Tibial nerve (tissue), 4 donors: ENCODE data around the gene EIF3L. TPM values are rescaled to one million over a fixed set of nuclear protein-coding genes. Genes with fewer than 3 reads are reported as not detected.

Experiments used
- DNase-seq, 2 donors: peaks; one replicate each; pipeline ENCODE4 v3.0.0-alpha.2; 2019; ENCODE audit warnings: low spot score in 2 of 2
- H3K27ac ChIP-seq, 4 donors: fragments of 200-600 bp; sonication (generic) in 3 of 4; one replicate each; pipeline ENCODE4 v1.5.1; 2017 to 2019; ENCODE audit warnings: mild to moderate bottlenecking in 1 of 4
- H3K27me3 ChIP-seq, 2 donors: fragments of 200-600 bp; sonication (generic) in 1 of 2; one replicate each; pipeline versions ENCODE4 v1.5.1 to v1.6.0; 2017 to 2019
- H3K36me3 ChIP-seq, 3 donors: fragments of 200-600 bp; sonication (generic); one replicate each; pipeline ENCODE4 v1.5.1; 2018 to 2019
- H3K4me1 ChIP-seq, 4 donors: fragments of 200-600 bp; sonication (generic) in 3 of 4; one replicate each; pipeline ENCODE4 v1.5.1; 2017 to 2019
- H3K4me3 ChIP-seq, 4 donors: fragments of 200-600 bp; sonication (generic) in 3 of 4; one replicate each; pipeline ENCODE4 v1.5.1; 2017 to 2019; ENCODE audit warnings: mild to moderate bottlenecking in 1 of 4, moderate library complexity in 1 of 4
- H3K9me3 ChIP-seq, 4 donors: fragments of 200-600 bp; sonication (generic) in 3 of 4; one replicate each; pipeline ENCODE4 v1.5.1; 2017 to 2019
- EP300 ChIP-seq, 2 donors: sonication (generic); formaldehyde crosslinking; IDR thresholded peaks; one replicate each; pipeline ENCODE4 v1.6.1; 2017; ENCODE audit warnings: antibody characterized with exemption in 2 of 2, mild to moderate bottlenecking in 1 of 2
- POLR2A ChIP-seq, 2 donors: fragments of 450-650 bp; IDR thresholded peaks; one replicate each; pipeline ENCODE4 v1.6.1; 2017; ENCODE audit warnings: antibody characterized with exemption in 2 of 2, mild to moderate bottlenecking in 2 of 2, moderate library complexity in 2 of 2
- WGBS, 2 donors: methylation state at CpG; one replicate each; pipeline ENCODE4 v1.1.5; 2018; 5-methylcytosine and 5-hydroxymethylcytosine counted together
- total RNA-seq, 4 donors: library from RNA; depleted of rRNA; stranded (reverse); fragments of >200 nt; gene quantifications; one replicate each; pipeline ENCODE4 v1.1.0, GENCODE V29; 2016
- TF ChIP-seq, protein P1 (sequence below), 5 experiments: fragments of 200-600 bp in 3 of 5; fragments of 450-650 bp in 2 of 5; sonication (generic) in 3 of 5; IDR thresholded peaks; one replicate each; pipeline ENCODE4 v1.5.1; 2016 to 2019; ENCODE audit warnings: antibody characterized with exemption in 5 of 5, mild to moderate bottlenecking in 3 of 5, moderate library complexity in 2 of 5

Gene EIF3L
- total RNA-seq, 4 donors from 2014 or later: 271 to 291 (median 274) TPM

DNA sequence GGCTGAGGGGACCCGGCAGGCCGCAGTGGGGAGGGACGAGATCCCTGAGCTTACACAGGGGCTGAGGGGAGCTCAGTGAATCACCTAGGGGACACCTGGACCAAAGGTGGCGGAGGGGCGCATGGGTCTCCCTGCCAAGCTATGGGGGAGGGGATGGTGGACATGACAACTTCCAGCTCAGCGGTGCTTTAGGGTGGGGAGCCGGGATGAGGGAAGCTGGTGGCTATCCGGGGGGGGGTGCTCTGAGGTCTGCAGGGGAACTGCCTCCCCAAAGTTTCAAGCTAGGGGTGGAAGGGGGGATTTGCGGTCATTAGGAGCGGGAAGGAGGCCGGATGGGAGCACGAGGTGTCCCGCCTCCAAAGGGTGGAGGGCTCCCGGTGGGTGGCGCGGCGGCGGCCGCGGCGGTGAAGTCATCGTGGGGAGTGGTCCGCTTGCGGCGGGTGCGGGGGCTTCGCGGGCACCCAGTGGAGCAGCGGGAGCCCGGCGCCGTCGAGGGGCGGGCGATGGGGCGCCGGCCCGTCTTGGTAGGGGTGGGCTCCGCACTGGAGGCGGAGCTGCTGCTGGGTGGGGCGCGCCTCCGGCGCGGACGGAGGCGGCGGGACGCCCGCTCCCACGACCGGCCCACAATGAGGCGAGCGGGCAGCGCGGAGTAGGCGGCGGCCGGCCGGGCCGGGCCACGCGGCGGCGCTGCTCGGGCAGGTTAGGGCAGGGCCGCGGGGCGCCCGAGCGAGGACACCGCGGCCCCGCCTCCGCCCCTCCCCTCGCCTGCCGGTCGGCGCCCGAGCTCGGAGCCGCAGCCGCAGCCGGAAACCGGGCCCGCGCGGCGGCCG, 56.5 kb downstream of the EIF3L start, which contains the start of gene MICALL1:
Gene MICALL1, plus strand, starts transcription at position 764 of the 830 bp plus-strand sequence. CDS start 126 bp downstream, outside the sequence.
- H3K36me3 ChIP-seq: no peaks in the 10 kb centered on the region
- WGBS, 2 donors: 13 to 16% methylated on average over 22 to 23 of the region's 90 CpGs
- no peaks in the 10 kb centered on the region for H3K9me3 ChIP-seq
- DNase-seq: peak; percentile 23 to 50
- peak within 1 kb of the TSS; percentile 58 to 89 (median 71) for H3K4me3 ChIP-seq
- TF ChIP-seq EP300 (IDR thresholded peaks at IDR 0.05): no peak
- TF ChIP-seq, protein P1, sequence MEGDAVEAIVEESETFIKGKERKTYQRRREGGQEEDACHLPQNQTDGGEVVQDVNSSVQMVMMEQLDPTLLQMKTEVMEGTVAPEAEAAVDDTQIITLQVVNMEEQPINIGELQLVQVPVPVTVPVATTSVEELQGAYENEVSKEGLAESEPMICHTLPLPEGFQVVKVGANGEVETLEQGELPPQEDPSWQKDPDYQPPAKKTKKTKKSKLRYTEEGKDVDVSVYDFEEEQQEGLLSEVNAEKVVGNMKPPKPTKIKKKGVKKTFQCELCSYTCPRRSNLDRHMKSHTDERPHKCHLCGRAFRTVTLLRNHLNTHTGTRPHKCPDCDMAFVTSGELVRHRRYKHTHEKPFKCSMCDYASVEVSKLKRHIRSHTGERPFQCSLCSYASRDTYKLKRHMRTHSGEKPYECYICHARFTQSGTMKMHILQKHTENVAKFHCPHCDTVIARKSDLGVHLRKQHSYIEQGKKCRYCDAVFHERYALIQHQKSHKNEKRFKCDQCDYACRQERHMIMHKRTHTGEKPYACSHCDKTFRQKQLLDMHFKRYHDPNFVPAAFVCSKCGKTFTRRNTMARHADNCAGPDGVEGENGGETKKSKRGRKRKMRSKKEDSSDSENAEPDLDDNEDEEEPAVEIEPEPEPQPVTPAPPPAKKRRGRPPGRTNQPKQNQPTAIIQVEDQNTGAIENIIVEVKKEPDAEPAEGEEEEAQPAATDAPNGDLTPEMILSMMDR (IDR thresholded peaks at IDR 0.05): peak in 4 of 5 experiments; percentile 40 to 74 (median 56)
- peak in 1 of 2 donors; percentile 27 for TF ChIP-seq POLR2A (IDR thresholded peaks at IDR 0.05)
- H3K27ac ChIP-seq: peak within 1 kb of the TSS; percentile 75 to 95 (median 86)
- H3K4me1 ChIP-seq: peaks cover 0 to 44% (median 19%) of the 10 kb centered on the region in 4 donors
- H3K27me3 ChIP-seq: no peaks in the 10 kb centered on the region

GRCh38 chr22:37906364-37907008, 57.3 kb downstream of the EIF3L start:
- Histone ChIP-seq H3K4me3 (peak overlapping the region; percentile 58 to 89 (median 71)), H3K27ac (peak overlapping the region; percentile 72 to 90 (median 86)), H3K27me3 (no peaks in the 10 kb centered on the region), H3K9me3 (no peaks in the 10 kb centered on the region), H3K36me3 (no peaks in the 10 kb centered on the region), H3K4me1 (peaks cover 0 to 51% (median 20%) of the 10 kb centered on the region in 4 donors)
- WGBS, 2 donors: 0 to 1% methylated on average over 20 to 29 of the region's 75 CpGs
- TF ChIP-seq POLR2A (IDR thresholded peaks at IDR 0.05): peak in 1 of 2 donors; percentile 3
- TF ChIP-seq EP300 (IDR thresholded peaks at IDR 0.05): no peak
- DNase-seq: no peak

- peaks cover 0 to 56% (median 20%) of the 10 kb centered on the region in 4 donors for H3K4me1 ChIP-seq
These were observed 58.1 kb downstream of the EIF3L start for GRCh38 chr22:37907036-37907954.

DNA sequence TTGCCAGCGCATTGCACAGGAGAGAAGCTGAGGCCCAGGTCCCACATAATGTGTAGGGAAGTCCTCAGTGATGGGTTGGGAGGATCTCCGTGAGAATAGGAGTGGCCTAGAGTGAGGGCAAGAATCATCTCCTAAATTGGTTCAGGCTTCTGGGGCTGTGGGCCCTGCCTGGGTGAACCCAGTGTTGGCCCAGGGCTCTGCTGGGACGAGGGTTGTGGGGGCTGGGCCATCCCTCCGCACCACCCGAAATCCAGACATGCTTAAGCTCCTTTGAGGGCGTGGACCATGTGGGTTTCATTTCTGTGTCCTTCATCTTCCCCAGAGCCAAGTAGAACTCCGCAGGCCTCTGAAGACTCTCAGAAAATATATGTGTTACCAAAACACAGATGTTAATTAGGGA, 60.5 kb downstream of the EIF3L start:
- Histone ChIP-seq H3K9me3 (no peaks in the 10 kb centered on the region), H3K27ac (peak overlapping the region in 3 of 4 donors; percentile 50 to 70 (median 51)), H3K4me3 (no peak overlapping the region), H3K27me3 (no peaks in the 10 kb centered on the region), H3K4me1 (peaks cover 0 to 55% (median 20%) of the 10 kb centered on the region in 4 donors), H3K36me3 (peaks cover 0 to 29% (median 0%) of the 10 kb centered on the region in 3 donors)
- 43 to 57% methylated on average over 7 of the region's 7 CpGs for WGBS, 2 donors
- TF ChIP-seq POLR2A (IDR thresholded peaks at IDR 0.05): no peak
- TF ChIP-seq, protein P1 (IDR thresholded peaks at IDR 0.05): no peak
- no peak for TF ChIP-seq EP300 (IDR thresholded peaks at IDR 0.05)
- no peak for DNase-seq

More at GRCh38 chr22:37907036-37907954, 58.1 kb downstream of the EIF3L start:
- TF ChIP-seq EP300 (IDR thresholded peaks at IDR 0.05): no peak
- TF ChIP-seq POLR2A (IDR thresholded peaks at IDR 0.05): no peak
- TF ChIP-seq, protein P1 (IDR thresholded peaks at IDR 0.05): no peak
- Histone ChIP-seq H3K27ac (peak overlapping the region; percentile 72 to 90 (median 86)), H3K4me3 (peak overlapping the region; percentile 58 to 89 (median 71)), H3K27me3 (no peaks in the 10 kb centered on the region), H3K9me3 (no peaks in the 10 kb centered on the region), H3K36me3 (peaks cover 0 to 4% (median 0%) of the 10 kb centered on the region in 3 donors)
- 34 to 37% methylated on average over 17 to 19 of the region's 19 CpGs for WGBS, 2 donors
- DNase-seq: no peak
